Hepatocyte (in vitro differentiated cells): ENCODE results near the gene FRRS1. TPM values are rescaled to one million over a fixed set of nuclear protein-coding genes. Genes with fewer than 3 reads are reported as not detected.
"Not testable (repeated sequence)": the region's sequence is repeated elsewhere in the genome, so short reads cannot be mapped to it uniquely, and the experiment has no call there.

Source experiments
- DNase-seq: peaks from one replicate; pipeline ENCODE4 v3.0.0-alpha.2; 2016; ENCODE audit warnings: low spot score
- H2AFZ ChIP-seq: fragments of 200-600 bp; sonication (generic); 2 replicates; pipeline ENCODE4 v1.6.0; 2016; ENCODE audit warnings: antibody characterized with exemption, mild to moderate bottlenecking
- H3K27ac ChIP-seq: fragments of 200-600 bp; sonication (generic); 2 replicates; pipeline ENCODE4 v1.5.1; 2016; ENCODE audit warnings: mild to moderate bottlenecking
- H3K27me3 ChIP-seq: fragments of 200-600 bp; sonication (generic); 2 replicates; pipeline ENCODE4 v1.6.1; 2016
- H3K36me3 ChIP-seq: fragments of 200-600 bp; sonication (generic); replicated peaks from 2 replicates; pipeline ENCODE4 v1.5.1; 2016; ENCODE audit warnings: low read depth; ENCODE audit not compliant: insufficient read depth
- H3K4me1 ChIP-seq: fragments of 200-600 bp; sonication (generic); 2 replicates; pipeline ENCODE4 v1.5.1; 2016; ENCODE audit warnings: mild to moderate bottlenecking, moderate library complexity; ENCODE audit not compliant: insufficient read depth
- H3K4me2 ChIP-seq: fragments of 200-600 bp; sonication (generic); 2 replicates; pipeline ENCODE4 v1.6.0; 2016
- H3K4me3 ChIP-seq: fragments of 200-600 bp; sonication (generic); 2 replicates; pipeline ENCODE4 v1.5.1; 2016; ENCODE audit warnings: mild to moderate bottlenecking
- H3K79me2 ChIP-seq: fragments of 200-600 bp; sonication (generic); 2 replicates; pipeline ENCODE4 v1.6.0; 2017; ENCODE audit warnings: mild to moderate bottlenecking
- H3K9me2 ChIP-seq: fragments of 200-600 bp; sonication (generic); replicated peaks from 2 replicates; pipeline ENCODE4 v1.6.0; 2017; ENCODE audit warnings: mild to moderate bottlenecking; ENCODE audit not compliant: insufficient read depth
- H3K9me3 ChIP-seq: fragments of 200-600 bp; sonication (generic); 2 replicates; pipeline ENCODE4 v1.5.1; 2016; ENCODE audit warnings: low read depth, mild to moderate bottlenecking
- H4K20me1 ChIP-seq: fragments of 200-600 bp; sonication (generic); 2 replicates; pipeline ENCODE4 v1.6.0; 2016; ENCODE audit warnings: mild to moderate bottlenecking; ENCODE audit not compliant: insufficient read depth, poor library complexity, severe bottlenecking
- EZH2 ChIP-seq: fragments of 200-600 bp; sonication (generic); IDR thresholded peaks from 2 replicates; pipeline ENCODE4 v1.6.1; 2016; ENCODE audit warnings: antibody characterized with exemption, mild to moderate bottlenecking, borderline replicate concordance
- EZH2phosphoT487 ChIP-seq: fragments of 200-600 bp; sonication (generic); IDR thresholded peaks from one replicate; pipeline ENCODE4 v1.6.1; 2018; ENCODE audit warnings: antibody characterized with exemption, mild to moderate bottlenecking, low read depth, moderate library complexity; ENCODE audit not compliant: unreplicated experiment, severe bottlenecking
- WGBS: methylation state at CpG from one replicate; pipeline ENCODE4 v1.1.6; 2016; ENCODE audit warnings: low lambda C conversion rate; ENCODE audit errors: missing lambda C conversion rate; 5-methylcytosine and 5-hydroxymethylcytosine counted together
- polyA plus RNA-seq: library from polyadenylated mRNA; unstranded; fragments of >200 nt; fragmentation: Nextera tagmentation; extraction: Ambion mirVana; gene quantifications from 2 replicates; pipeline ENCODE4 v1.2.1, GENCODE V29; 2016
- total RNA-seq: library from RNA; depleted of rRNA; stranded (reverse); fragments of >200 nt; gene quantifications from 2 replicates; pipeline ENCODE4 v1.2.3, GENCODE V29; 2014
- TF ChIP-seq, protein P1 (sequence below): fragments of 200-600 bp; sonication (generic); IDR thresholded peaks from 2 replicates; pipeline ENCODE4 v1.5.1; 2016; ENCODE audit warnings: antibody characterized with exemption, mild to moderate bottlenecking; ENCODE audit not compliant: poor library complexity

FRRS1 gene
- total and polyA plus RNA-seq, 2 experiments from 2014 or later, result 1.5 to 26.8 TPM

DNA sequence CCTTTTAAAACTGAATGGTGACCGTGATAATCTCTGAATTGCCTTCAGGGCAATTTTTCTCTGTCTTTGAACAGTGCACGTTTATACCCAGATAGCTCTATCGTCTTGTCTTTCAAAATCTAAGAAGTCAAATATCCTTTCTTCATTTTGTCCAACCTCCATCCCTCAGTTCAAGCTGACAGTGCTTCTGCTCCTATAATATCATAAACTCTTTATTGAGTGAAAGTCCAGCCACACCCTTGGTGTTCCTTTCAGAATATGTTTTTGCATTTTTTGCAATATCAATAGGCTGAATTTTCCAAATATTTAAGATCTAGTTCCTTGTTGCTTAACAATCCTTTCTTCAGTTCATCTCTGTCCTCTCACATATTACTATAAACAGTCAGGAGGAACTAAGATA, 35.1 kb upstream of the FRRS1 start:
- Histone ChIP-seq H3K9me3 (no peaks in the 10 kb centered on the region), H3K9me2 (no peaks in the 10 kb centered on the region), H4K20me1 (no peaks in the 10 kb centered on the region), H3K79me2 (no peaks in the 10 kb centered on the region), H3K4me1 (no peaks in the 10 kb centered on the region), H3K27ac (no peak overlapping the region), H3K4me3 (no peak overlapping the region), H3K36me3 (no peaks in the 10 kb centered on the region), H3K4me2 (no peak overlapping the region), H2AFZ (no peak overlapping the region), H3K27me3 (no peaks in the 10 kb centered on the region)
- WGBS, result 83% methylated on average over 3 of the region's 3 CpGs
- DNase-seq, result no peak
- TF ChIP-seq EZH2, result no peak
- TF ChIP-seq EZH2phosphoT487, result no peak
- TF ChIP-seq, protein P1, sequence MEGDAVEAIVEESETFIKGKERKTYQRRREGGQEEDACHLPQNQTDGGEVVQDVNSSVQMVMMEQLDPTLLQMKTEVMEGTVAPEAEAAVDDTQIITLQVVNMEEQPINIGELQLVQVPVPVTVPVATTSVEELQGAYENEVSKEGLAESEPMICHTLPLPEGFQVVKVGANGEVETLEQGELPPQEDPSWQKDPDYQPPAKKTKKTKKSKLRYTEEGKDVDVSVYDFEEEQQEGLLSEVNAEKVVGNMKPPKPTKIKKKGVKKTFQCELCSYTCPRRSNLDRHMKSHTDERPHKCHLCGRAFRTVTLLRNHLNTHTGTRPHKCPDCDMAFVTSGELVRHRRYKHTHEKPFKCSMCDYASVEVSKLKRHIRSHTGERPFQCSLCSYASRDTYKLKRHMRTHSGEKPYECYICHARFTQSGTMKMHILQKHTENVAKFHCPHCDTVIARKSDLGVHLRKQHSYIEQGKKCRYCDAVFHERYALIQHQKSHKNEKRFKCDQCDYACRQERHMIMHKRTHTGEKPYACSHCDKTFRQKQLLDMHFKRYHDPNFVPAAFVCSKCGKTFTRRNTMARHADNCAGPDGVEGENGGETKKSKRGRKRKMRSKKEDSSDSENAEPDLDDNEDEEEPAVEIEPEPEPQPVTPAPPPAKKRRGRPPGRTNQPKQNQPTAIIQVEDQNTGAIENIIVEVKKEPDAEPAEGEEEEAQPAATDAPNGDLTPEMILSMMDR, result no peak

DNA sequence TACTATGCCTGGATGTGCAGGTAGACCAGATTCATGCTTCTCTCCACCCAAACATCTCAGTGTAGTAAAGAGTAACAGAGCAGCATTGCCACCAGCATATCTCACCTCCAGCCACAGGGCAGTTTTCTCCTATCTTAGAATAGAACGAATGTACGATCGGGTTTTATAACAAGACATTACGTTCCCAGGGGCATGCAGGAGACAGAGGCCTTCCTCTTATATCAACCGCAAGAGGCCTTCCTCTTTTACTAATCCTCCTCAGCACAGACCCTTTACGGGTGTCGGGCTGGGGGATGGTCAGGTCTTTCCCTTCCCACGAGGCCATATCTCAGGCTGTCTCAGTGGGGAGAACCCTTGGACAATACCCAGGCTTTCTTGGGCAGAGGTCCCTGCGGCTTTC, 27.4 kb upstream of the FRRS1 start:
- H3K9me3 ChIP-seq, H3K27me3 ChIP-seq, H3K4me3 ChIP-seq, H3K36me3 ChIP-seq, H3K27ac ChIP-seq, H3K4me1 ChIP-seq, H3K4me2 ChIP-seq, H3K79me2 ChIP-seq, DNase-seq, H4K20me1 ChIP-seq, H3K9me2 ChIP-seq, H2AFZ ChIP-seq: not testable (repeated sequence)
- WGBS, result 78% methylated on average over 9 of the region's 9 CpGs

DNA sequence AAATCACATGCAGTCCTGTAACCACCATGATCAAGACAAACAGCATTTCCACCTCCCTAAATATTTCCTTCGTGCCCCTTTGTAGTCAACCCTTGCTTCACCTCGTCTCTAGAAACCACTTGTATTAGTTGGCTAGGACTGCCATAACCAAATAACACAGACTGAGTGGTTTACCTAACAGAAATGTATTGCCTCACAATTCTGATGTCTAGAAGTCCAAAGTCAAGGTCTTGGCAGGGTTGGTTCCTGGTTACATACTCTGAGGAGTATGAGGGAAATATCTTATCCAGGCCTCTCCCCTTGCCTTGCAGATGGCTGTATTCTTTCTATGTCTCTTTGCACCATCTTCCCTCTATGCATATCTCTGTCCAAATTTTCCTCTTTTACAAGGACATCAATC, 23.3 kb upstream of the FRRS1 start:
- Histone ChIP-seq H4K20me1 (no peaks in the 10 kb centered on the region), H3K27ac (no peak overlapping the region), H3K27me3 (no peaks in the 10 kb centered on the region), H3K79me2 (no peaks in the 10 kb centered on the region), H3K4me1 (no peaks in the 10 kb centered on the region), H3K9me2 (no peaks in the 10 kb centered on the region), H3K9me3 (no peaks in the 10 kb centered on the region), H3K4me2 (no peak overlapping the region), H2AFZ (no peak overlapping the region), H3K36me3 (no peaks in the 10 kb centered on the region), H3K4me3 (no peak overlapping the region)
- 91% methylated on average over 2 of the region's 2 CpGs for WGBS
- TF ChIP-seq, protein P1, result no peak
- TF ChIP-seq EZH2phosphoT487 (no peak), EZH2 (no peak)
- DNase-seq, result no peak

DNA sequence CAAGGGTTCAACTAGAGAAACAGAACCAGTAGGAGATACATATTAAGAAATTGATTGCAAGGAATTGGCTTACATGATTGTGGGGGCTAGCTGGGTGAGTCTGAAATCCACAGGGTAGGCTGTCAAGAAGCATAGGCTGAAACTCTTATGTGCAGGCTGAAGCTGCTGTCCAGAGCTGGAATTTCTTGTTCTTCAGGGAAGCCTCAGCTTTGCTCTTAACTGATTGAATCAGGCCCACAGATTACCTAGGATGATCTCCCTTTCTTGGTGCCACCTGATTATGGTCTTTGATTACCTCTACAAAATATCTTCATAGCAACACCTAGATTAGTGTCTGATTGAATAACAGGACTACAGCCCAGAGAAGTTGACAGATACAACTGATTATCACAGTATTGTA, 22.5 kb upstream of the FRRS1 start:
- H3K79me2 ChIP-seq, result no peaks in the 10 kb centered on the region
- no peak for TF ChIP-seq EZH2
- TF ChIP-seq, protein P1, result no peak
- TF ChIP-seq EZH2phosphoT487, result no peak
- H3K27ac ChIP-seq, result no peak overlapping the region
- H3K9me2 ChIP-seq, result no peaks in the 10 kb centered on the region
- DNase-seq, result no peak
- no peaks in the 10 kb centered on the region for H3K9me3 ChIP-seq
- no peaks in the 10 kb centered on the region for H3K36me3 ChIP-seq
- H2AFZ ChIP-seq, result no peak overlapping the region
- no peak overlapping the region for H3K4me2 ChIP-seq
- H3K27me3 ChIP-seq, result no peaks in the 10 kb centered on the region
- no peaks in the 10 kb centered on the region for H4K20me1 ChIP-seq
- no peaks in the 10 kb centered on the region for H3K4me1 ChIP-seq
- no peak overlapping the region for H3K4me3 ChIP-seq
